Endothelial cell of umbilical vein (primary cell): ENCODE results near the gene BRMS1. TPM values are rescaled to one million over a fixed set of nuclear protein-coding genes. Genes with fewer than 3 reads are reported as not detected.

Source experiments
- BruUV-seq: library from RNA; stranded (reverse); fragments of 400-500 nt; replicated peaks from 2 replicates; lab custom pipeline; 2021; lab: Mats Ljungman, UMichigan
- CTCF ChIA-PET: fragments of 300-600, 350-600 bp; sonication (Branson Sonifier 250); formaldehyde crosslinking; loops from one replicate; lab custom pipeline; 2021; ENCODE audit warnings: antibody characterized with exemption, inconsistent platforms; lab: Charles Lee
- POLR2A ChIA-PET: fragments of 300-600, 350-600 bp; sonication (Branson Sonifier 250); formaldehyde crosslinking; loops from one replicate; lab custom pipeline; 2021; ENCODE audit warnings: antibody characterized with exemption, inconsistent platforms; lab: Charles Lee
- DNase-seq: peaks from one replicate; pipeline ENCODE4 v3.0.0-alpha.2; 2011; ENCODE audit warnings: low read depth, low spot score
- FAIRE-seq: peaks from 2 replicates; lab custom pipeline; 2011; peaks lifted over from hg19 to GRCh38; lab: Jason Lieb, UNC
- H2AFZ ChIP-seq: 2 replicates; pipeline ENCODE4 v1.6.0; 2012; ENCODE audit warnings: low read depth, low read length, control low read depth, inconsistent platforms
- H3K27ac ChIP-seq: 2 replicates; pipeline ENCODE4 v1.5.1; 2011; ENCODE audit warnings: low read depth, mild to moderate bottlenecking, control low read depth, low read length, moderate library complexity; ENCODE audit not compliant: insufficient read depth
- H3K27me3 ChIP-seq, 2 experiments: 2 replicates each; pipeline versions ENCODE4 v1.6.0 to v1.6.1; 2011; ENCODE audit warnings: low read length in 2 of 2, mixed read lengths in 1 of 2; ENCODE audit not compliant: control insufficient read depth in 2 of 2, insufficient read depth in 2 of 2
- H3K36me3 ChIP-seq, 2 experiments: 2 replicates in 1 of 2; 3 replicates in 1 of 2; pipeline ENCODE4 v1.5.1; 2011; ENCODE audit warnings: low read length in 2 of 2, mild to moderate bottlenecking in 1 of 2, moderate library complexity in 1 of 2; ENCODE audit not compliant: control insufficient read depth in 2 of 2, insufficient read depth in 2 of 2; ENCODE audit errors: extremely low read depth in 1 of 2
- H3K4me1 ChIP-seq: 3 replicates; pipeline ENCODE4 v1.5.1; 2011; ENCODE audit warnings: mild to moderate bottlenecking, low read length; ENCODE audit not compliant: control insufficient read depth, insufficient read depth; ENCODE audit errors: extremely low read depth
- H3K4me2 ChIP-seq: 2 replicates; pipeline ENCODE4 v1.6.1; 2011; ENCODE audit warnings: low read length, control low read depth, mixed read lengths; ENCODE audit not compliant: insufficient read depth
- H3K4me3 ChIP-seq, 3 experiments: fragments of 200-600 bp in 1 of 3; sonication (generic), shearing (Covaris generic) in 1 of 3; replicated peaks in 1 of 3; 2 replicates each; pipeline ENCODE4 v1.5.1; 2011 to 2016; ENCODE audit warnings: control low read depth in 3 of 3, low read length in 3 of 3, mild to moderate bottlenecking in 2 of 3, inconsistent platforms in 1 of 3, low read depth in 1 of 3, moderate library complexity in 1 of 3; ENCODE audit not compliant: insufficient read depth in 1 of 3
- H3K79me2 ChIP-seq: 2 replicates; pipeline ENCODE4 v1.6.0; 2012; ENCODE audit warnings: low read length, inconsistent platforms; ENCODE audit not compliant: control insufficient read depth, insufficient read depth
- H3K9ac ChIP-seq: replicated peaks from 2 replicates; pipeline ENCODE3; 2011; ENCODE audit warnings: low read length, control low read depth; ENCODE audit not compliant: insufficient read depth; ENCODE audit errors: extremely low read depth
- H3K9me1 ChIP-seq: replicated peaks from 3 replicates; pipeline ENCODE4 v1.6.0; 2011; ENCODE audit warnings: mild to moderate bottlenecking, low read length; ENCODE audit not compliant: control insufficient read depth, insufficient read depth; ENCODE audit errors: extremely low read depth
- H3K9me3 ChIP-seq: replicated peaks from 2 replicates; pipeline ENCODE4 v1.5.1; 2012; ENCODE audit warnings: low read length, inconsistent platforms; ENCODE audit not compliant: control insufficient read depth, insufficient read depth
- H4K20me1 ChIP-seq: replicated peaks from 2 replicates; pipeline ENCODE3; 2011; ENCODE audit warnings: mild to moderate bottlenecking, low read length; ENCODE audit not compliant: control insufficient read depth, insufficient read depth; ENCODE audit errors: extremely low read depth
- CTCF ChIP-seq, 2 donors: IDR thresholded peaks; 1 replicate in 1 of 2; 2 replicates in 1 of 2; pipeline ENCODE4 v1.5.1; 2011; ENCODE audit warnings: low read length in 2 of 2, mild to moderate bottlenecking in 2 of 2, moderate library complexity in 2 of 2, control low read depth in 1 of 2, inconsistent platforms in 1 of 2, low read depth in 1 of 2; ENCODE audit not compliant: insufficient read depth in 1 of 2; ENCODE audit errors: extremely low read depth in 1 of 2
- EZH2 ChIP-seq: IDR thresholded peaks from 2 replicates; pipeline ENCODE4 v1.6.1; 2012; ENCODE audit warnings: borderline replicate concordance, low read depth, mild to moderate bottlenecking, moderate library complexity, low read length, inconsistent platforms; ENCODE audit not compliant: severe bottlenecking
- FOS ChIP-seq: IDR thresholded peaks from 2 replicates; pipeline ENCODE4 v1.6.1; 2011; ENCODE audit warnings: mild to moderate bottlenecking, low read length, moderate library complexity, borderline replicate concordance; ENCODE audit not compliant: insufficient read depth
- GATA2 ChIP-seq: IDR thresholded peaks from 2 replicates; pipeline ENCODE4 v1.7.0; 2011; ENCODE audit warnings: low read depth, mild to moderate bottlenecking, moderate library complexity, mixed read lengths, low read length; ENCODE audit not compliant: insufficient read length, insufficient read depth
- JUN ChIP-seq: IDR thresholded peaks from 2 replicates; pipeline ENCODE4 v1.6.1; 2011; ENCODE audit warnings: borderline replicate concordance, low read depth; ENCODE audit not compliant: insufficient read length, insufficient read depth
- MAX ChIP-seq: IDR thresholded peaks from 2 replicates; pipeline ENCODE4 v1.6.1; 2011; ENCODE audit not compliant: insufficient read depth, insufficient read length
- MYC ChIP-seq: IDR thresholded peaks from one replicate; pipeline ENCODE4 v1.6.1; 2011; ENCODE audit warnings: mild to moderate bottlenecking, low read depth, low read length
- POLR2A ChIP-seq: IDR thresholded peaks from 2 replicates; pipeline ENCODE4 v1.6.1; 2012; ENCODE audit warnings: low read depth, mild to moderate bottlenecking, control low read depth, low read length
- POLR2AphosphoS5 ChIP-seq: IDR thresholded peaks from 2 replicates; pipeline ENCODE4 v1.6.1; 2012; ENCODE audit warnings: low read depth, mild to moderate bottlenecking, control low read depth, low read length, moderate library complexity; ENCODE audit not compliant: insufficient read depth
- dilution Hi-C: fragments of 300-500 bp; cut with MboI; formaldehyde crosslinking; loops from one replicate; pipeline ENCODE4 v1.15.0; 2019; ENCODE audit warnings: low sequenced_read_pairs; ENCODE audit not compliant: extremely low pct_ligation_motif_present
- intact Hi-C: fragments of 100-400 bp; cut with micrococcal nuclease; formaldehyde crosslinking; loops from one replicate; pipeline ENCODE4 v1.10.0; 2022
- polyA plus RNA-seq, 4 experiments: library from polyadenylated mRNA; depleted of rRNA in 3 of 4; stranded (reverse) in 3 of 4; unstranded in 1 of 4; fragments of >200 nt; gene quantifications; 2 replicates each; pipeline versions ENCODE4 v1.2.1 to v1.2.3, GENCODE V29; 2011 to 2012; ENCODE audit warnings: missing spikeins in 1 of 4
- total RNA-seq: library from RNA; stranded (reverse); gene quantifications from 2 replicates; pipeline ENCODE4 v1.2.3, GENCODE V29; 2021

BRMS1 gene
- total and polyA plus RNA-seq, 2 donors (not counting 3 experiments of a cell fraction or from before 2014, with no cell fraction given) = 51.4 to 53.1 TPM

DNA sequence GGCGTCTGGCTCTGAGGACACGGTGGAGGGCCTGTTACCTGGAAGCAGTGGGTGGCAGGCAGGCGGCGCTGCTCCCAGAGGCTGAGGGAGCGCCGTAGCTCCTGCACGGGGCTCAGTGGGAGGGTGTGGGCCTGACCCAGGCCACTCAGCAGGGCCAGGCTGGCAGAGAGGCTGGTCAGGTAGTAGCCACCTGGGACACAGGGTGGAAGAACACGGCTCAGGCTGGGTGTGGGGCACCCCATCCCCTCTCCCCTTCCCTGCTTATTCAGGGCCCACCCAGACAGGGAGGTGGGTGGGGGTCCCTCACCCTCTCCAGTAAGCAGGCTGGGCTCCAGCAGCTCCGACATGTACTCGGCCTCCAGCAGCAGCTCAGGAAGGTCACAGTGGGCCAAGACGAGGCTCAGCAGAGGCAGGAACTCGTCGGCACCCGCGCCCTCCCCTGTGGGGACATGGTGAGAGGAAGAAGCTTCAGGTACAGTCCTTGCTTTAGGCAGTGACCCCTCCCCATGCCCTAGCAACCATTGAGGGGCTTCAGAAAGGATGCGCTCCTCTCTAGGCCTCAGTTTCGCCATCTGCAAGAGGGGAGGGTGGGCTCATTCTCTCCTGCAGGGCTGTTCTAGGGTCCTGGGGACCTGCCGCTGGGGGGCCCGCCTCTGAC lies 11.6 kb downstream of the BRMS1 start:
- Histone ChIP-seq H3K36me3 (peaks cover 0 to 2% of the 10 kb centered on the region in 2 experiments), H2AFZ (no peak overlapping the region), H3K27ac (no peak overlapping the region), H3K4me3 (no peak overlapping the region), H3K4me2 (no peak overlapping the region), H3K27me3 (no peaks in the 10 kb centered on the region), H3K9me3 (no peaks in the 10 kb centered on the region), H4K20me1 (no peaks in the 10 kb centered on the region), H3K79me2 (no peaks in the 10 kb centered on the region), H3K9me1 (no peaks in the 10 kb centered on the region), H3K9ac (no peak overlapping the region), H3K4me1 (peaks cover 22% of the 10 kb centered on the region)
- BruUV-seq = no TSS peak
- TF ChIP-seq MAX = no peak
- intact Hi-C loops (no loop called here), dilution Hi-C loops (no loop called here)
- DNase-seq (no peak), FAIRE-seq (no peak)
- ChIA-PET POLR2A (no interaction called here), CTCF (interaction anchor here (8.7 kb wide), 1 partner anchor 20 kb away, joined by 225 read pairs; the partner anchor contains the start of gene CD248)

DNA sequence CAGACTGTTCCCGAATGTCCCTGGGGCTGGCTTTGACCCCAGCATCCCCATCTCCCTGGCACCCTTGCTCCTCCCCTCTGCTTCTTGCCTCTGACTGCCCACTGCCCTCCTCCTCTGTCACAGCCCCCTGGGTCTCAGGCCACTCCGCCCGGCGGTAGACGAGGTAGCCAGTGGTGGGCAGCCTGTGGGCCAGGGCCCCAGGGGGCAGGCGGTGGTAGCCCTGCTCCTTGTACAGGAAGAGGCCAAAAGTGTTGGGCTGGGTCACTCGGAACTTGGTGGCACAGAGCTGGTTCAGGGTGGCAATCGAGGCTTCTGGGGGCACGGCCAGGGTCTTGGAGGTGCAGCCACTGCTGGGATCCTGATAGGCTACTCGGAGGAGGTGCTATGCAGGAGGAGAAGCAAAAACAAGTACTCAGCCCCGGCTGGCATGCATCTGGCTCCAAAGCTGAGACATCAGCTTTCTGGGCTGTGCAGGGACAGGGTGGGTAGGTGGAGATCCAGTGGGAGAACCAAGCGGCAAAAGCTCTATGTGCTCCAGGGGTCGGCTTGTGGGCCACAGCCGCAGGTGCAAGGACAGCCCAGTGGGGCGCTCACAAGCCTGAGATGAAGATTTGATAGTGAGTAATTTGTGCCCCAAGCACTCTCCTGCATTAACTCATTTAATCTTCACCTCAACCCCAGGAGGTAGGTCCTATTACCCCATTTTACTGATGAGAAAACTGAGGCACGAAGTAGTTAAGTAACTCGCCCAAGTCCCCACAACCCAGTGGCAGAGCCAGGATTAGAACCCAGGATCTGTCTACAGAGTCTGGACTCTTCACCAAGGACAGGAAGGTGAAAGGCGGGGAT lies 12.3 kb downstream of the BRMS1 start:
- H3K9me1 ChIP-seq = no peaks in the 10 kb centered on the region
- no TSS peak for BruUV-seq
- peaks cover 25% of the 10 kb centered on the region for H3K4me1 ChIP-seq

More for the DNA sequence above, 12.3 kb downstream of the BRMS1 start:
- H3K9ac ChIP-seq = no peak overlapping the region
- intact Hi-C loops (no loop called here), dilution Hi-C loops (no loop called here)
- ChIA-PET POLR2A (no interaction called here), CTCF (interaction anchor here (8.7 kb wide), 1 partner anchor 19 kb away, joined by 225 read pairs; the partner anchor contains the start of gene CD248)
- no peak overlapping the region for H3K4me2 ChIP-seq
- H3K79me2 ChIP-seq = no peaks in the 10 kb centered on the region
- no peak overlapping the region for H3K4me3 ChIP-seq
- no peak overlapping the region for H2AFZ ChIP-seq
- no peaks in the 10 kb centered on the region for H3K9me3 ChIP-seq
- no peaks in the 10 kb centered on the region for H3K27me3 ChIP-seq
- H4K20me1 ChIP-seq = no peaks in the 10 kb centered on the region
- DNase-seq (no peak), FAIRE-seq (no peak)
- no peak for TF ChIP-seq POLR2AphosphoS5
- no peak for TF ChIP-seq JUN
- TF ChIP-seq MAX = no peak
- no peak for TF ChIP-seq POLR2A
- no peak for TF ChIP-seq FOS
- TF ChIP-seq MYC = no peak
- TF ChIP-seq EZH2 = no peak
- TF ChIP-seq GATA2 = no peak
- no peak for TF ChIP-seq CTCF (IDR thresholded peaks at IDR 0.05; ENCODE audit: extremely low read depth in 1 of 2, insufficient read depth in 1 of 2, low read depth in 1 of 2, low read length in 2 of 2)
- H3K27ac ChIP-seq = no peak overlapping the region
- peaks cover 0 to 2% of the 10 kb centered on the region in 2 experiments for H3K36me3 ChIP-seq
